HCT116 (cell line): ENCODE data around the gene RAP1B. TPM values are rescaled to one million over a fixed set of nuclear protein-coding genes. Genes with fewer than 3 reads are reported as not detected.

Experiments
- ATAC-seq: fragments of 200-7000 bp; cut with Tn5 transposase; 2 replicates; pipeline ENCODE4 v1.9.1; 2020; ENCODE audit warnings: mild to moderate bottlenecking, moderate library complexity
- BruUV-seq: library from RNA; stranded (reverse); fragments of 400-500 nt; replicated peaks from 2 replicates; lab custom pipeline; 2021; lab: Mats Ljungman, UMichigan
- CTCF ChIA-PET: fragments of 300-600 bp; sonication (Branson Sonifier 250); formaldehyde crosslinking; loops from one replicate; lab custom pipeline; 2021; ENCODE audit warnings: antibody characterized with exemption; lab: Charles Lee
- POLR2A ChIA-PET: fragments of 300-600, 350-600 bp; sonication (Branson Sonifier 250); formaldehyde crosslinking; loops from one replicate; lab custom pipeline; 2021; ENCODE audit warnings: antibody characterized with exemption; lab: Charles Lee
- RAD21 ChIA-PET, 2 experiments: fragments of 300-600 bp; sonication (Branson Sonifier 250); formaldehyde crosslinking; loops; one replicate each; lab custom pipeline; 2023; ENCODE audit warnings: low total read pairs in 2 of 2; ENCODE audit not compliant: uncharacterized antibody in 2 of 2, unreplicated experiment in 2 of 2, low non-redundant PET in 1 of 2; lab: Charles Lee
- DNase-seq: peaks from one replicate; pipeline ENCODE4 v3.0.0-alpha.2; 2010; ENCODE audit warnings: low read depth, low spot score
- H2AFZ ChIP-seq: fragments of 200-600 bp; shearing (Covaris generic), sonication (generic); 2 replicates; pipeline ENCODE4 v1.6.1; 2017; ENCODE audit warnings: low read depth, mixed run types, mixed read lengths, antibody characterized with exemption, low read length; ENCODE audit not compliant: poor library complexity, severe bottlenecking
- H3K27ac ChIP-seq: 2 replicates; pipeline ENCODE4 v1.5.1; 2012; ENCODE audit warnings: low read depth, low read length
- H3K27me3 ChIP-seq: fragments of 200-600 bp; sonication (generic); 2 replicates; pipeline ENCODE4 v1.6.1; 2016; ENCODE audit warnings: mixed run types, low read length, mixed read lengths; ENCODE audit not compliant: insufficient read depth
- H3K36me3 ChIP-seq, 2 experiments: fragments of 200-500 bp in 1 of 2; fragments of 200-600 bp in 1 of 2; sonication (Bioruptor generic) in 1 of 2; sonication (generic) in 1 of 2; 2 replicates each; pipeline versions ENCODE4 v1.5.1 to v1.6.1; 2014 to 2016; ENCODE audit warnings: low read length in 2 of 2, inconsistent platforms in 1 of 2, mixed read lengths in 1 of 2, mixed run types in 1 of 2; ENCODE audit not compliant: insufficient read depth in 2 of 2, control insufficient read depth in 1 of 2
- H3K4me1 ChIP-seq, 2 experiments: fragments of 200-600 bp in 1 of 2; sonication (generic) in 1 of 2; 2 replicates each; pipeline versions ENCODE4 v1.5.1 to v1.6.1; 2012 to 2017; ENCODE audit warnings: low read length in 2 of 2, inconsistent platforms in 1 of 2, mild to moderate bottlenecking in 1 of 2, mixed read lengths in 1 of 2, mixed run types in 1 of 2, moderate library complexity in 1 of 2; ENCODE audit not compliant: insufficient read depth in 2 of 2, control insufficient read depth in 1 of 2
- H3K4me2 ChIP-seq: fragments of 200-600 bp; sonication (generic); 2 replicates; pipeline ENCODE4 v1.6.1; 2017; ENCODE audit warnings: mixed run types, low read length, mixed read lengths
- H3K4me3 ChIP-seq, 2 experiments: fragments of 200-600 bp in 1 of 2; sonication (generic) in 1 of 2; replicated peaks in 1 of 2; 2 replicates each; pipeline ENCODE4 v1.5.1; 2011 to 2016; ENCODE audit warnings: low read length in 2 of 2, control low read depth in 1 of 2, low read depth in 1 of 2, mild to moderate bottlenecking in 1 of 2, mixed read lengths in 1 of 2, mixed run types in 1 of 2
- H3K79me2 ChIP-seq: fragments of 200-600 bp; sonication (generic); 2 replicates; pipeline ENCODE4 v1.6.1; 2017; ENCODE audit warnings: mild to moderate bottlenecking, mixed run types, low read length, moderate library complexity, mixed read lengths; ENCODE audit not compliant: insufficient read depth
- H3K9ac ChIP-seq: fragments of 200-600 bp; sonication (generic); 2 replicates; pipeline ENCODE4 v1.6.1; 2016; ENCODE audit warnings: low read length, mixed read lengths
- H3K9me2 ChIP-seq: fragments of 200-600 bp; sonication (generic), shearing (Covaris generic); 2 replicates; pipeline ENCODE4 v1.6.1; 2017; ENCODE audit warnings: mixed run types, mild to moderate bottlenecking, moderate library complexity; ENCODE audit not compliant: insufficient read depth
- H3K9me3 ChIP-seq, 2 experiments: fragments of 200-500 bp in 1 of 2; fragments of 200-600 bp in 1 of 2; sonication (Bioruptor generic) in 1 of 2; sonication (generic) in 1 of 2; 2 replicates each; pipeline ENCODE4 v1.6.1; 2014 to 2017; ENCODE audit warnings: low read length in 2 of 2, mixed read lengths in 2 of 2, inconsistent platforms in 1 of 2, low read depth in 1 of 2, mild to moderate bottlenecking in 1 of 2, mixed run types in 1 of 2, moderate library complexity in 1 of 2; ENCODE audit not compliant: control insufficient read depth in 1 of 2, insufficient read depth in 1 of 2
- H4K20me1 ChIP-seq: fragments of 200-600 bp; sonication (generic), shearing (Covaris generic); 2 replicates; pipeline ENCODE4 v1.6.1; 2017; ENCODE audit warnings: mixed run types, mild to moderate bottlenecking, moderate library complexity; ENCODE audit not compliant: insufficient read depth
- CBX3 ChIP-seq: IDR thresholded peaks from 2 replicates; pipeline ENCODE4 v1.6.1; 2012; ENCODE audit warnings: low read depth
- ELF1 ChIP-seq: IDR thresholded peaks from 2 replicates; pipeline ENCODE4 v1.6.1; 2012; ENCODE audit warnings: low read depth, borderline replicate concordance
- POLR2A ChIP-seq: IDR thresholded peaks from 2 replicates; pipeline ENCODE4 v1.7.0; 2011; ENCODE audit warnings: borderline replicate concordance; ENCODE audit not compliant: insufficient read depth, insufficient read length; ENCODE audit errors: extremely low read depth
- POLR2AphosphoS5 ChIP-seq: IDR thresholded peaks from 2 replicates; pipeline ENCODE4 v1.6.1; 2011; ENCODE audit warnings: mild to moderate bottlenecking, low read depth, low read length, moderate library complexity
- SIN3A ChIP-seq: IDR thresholded peaks from 2 replicates; pipeline ENCODE4 v1.6.1; 2012; ENCODE audit warnings: low read depth
- SP1 ChIP-seq: IDR thresholded peaks from 2 replicates; pipeline ENCODE4 v1.6.1; 2012; ENCODE audit warnings: low read depth
- SRF ChIP-seq: IDR thresholded peaks from 2 replicates; pipeline ENCODE4 v1.6.1; 2012; ENCODE audit warnings: low read depth
- intact Hi-C: fragments of 100-400 bp; cut with micrococcal nuclease; formaldehyde crosslinking; loops from 2 replicates; pipeline ENCODE4 v1.10.0; 2022
- total RNA-seq: library from RNA; stranded (reverse); gene quantifications from one replicate; pipeline ENCODE4 v1.2.1, GENCODE V29; 2021; ENCODE audit not compliant: unreplicated experiment
- TF ChIP-seq, protein P1 (sequence below): IDR thresholded peaks from 2 replicates; pipeline ENCODE4 v1.6.1; 2012
- TF ChIP-seq, protein P2 (sequence below): IDR thresholded peaks from 2 replicates; pipeline ENCODE4 v1.6.1; 2011; ENCODE audit warnings: mild to moderate bottlenecking, low read length, moderate library complexity; ENCODE audit not compliant: insufficient replicate concordance; ENCODE audit errors: extremely low read depth
- TF ChIP-seq, protein P3 (sequence below), 3 experiments: fragments of 200-600 bp in 1 of 3; sonication (generic) in 1 of 3; IDR thresholded peaks in 2 of 3; conservative IDR thresholded peaks in 1 of 3; 2 replicates each; pipeline ENCODE4 v1.5.1; 2012 to 2017; ENCODE audit warnings: low read depth in 2 of 3, low read length in 2 of 3, antibody characterized with exemption in 1 of 3, borderline replicate concordance in 1 of 3, control low read depth in 1 of 3, mild to moderate bottlenecking in 1 of 3, mixed read lengths in 1 of 3, mixed run types in 1 of 3, moderate library complexity in 1 of 3; ENCODE audit not compliant: insufficient read depth in 1 of 3

The RAP1B gene
- total RNA-seq, 1 experiment from 2014 or later, result 79.2 TPM

DNA sequence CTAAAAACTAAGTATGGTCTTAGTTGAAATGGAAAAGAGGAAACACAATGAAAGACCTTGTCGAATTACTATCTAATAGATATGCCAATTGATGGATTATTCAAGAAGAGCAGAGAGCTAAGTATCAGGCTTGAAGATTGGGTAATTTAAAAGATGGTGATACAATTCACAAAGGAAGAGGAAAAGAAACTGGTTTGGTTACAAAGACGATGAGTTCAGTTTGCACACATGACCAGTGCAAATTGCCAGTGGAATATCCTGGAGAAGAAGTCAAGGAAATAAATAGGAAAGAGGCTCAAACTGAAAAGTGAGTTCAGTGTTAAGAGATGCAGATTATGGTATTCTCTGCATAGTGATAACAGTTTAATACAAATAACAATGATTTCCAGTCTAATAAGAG, 2.5 kb upstream of the RAP1B start (continued):
- TF ChIP-seq CBX3 (no peak), SIN3A (no peak)
- TF ChIP-seq, protein P1, sequence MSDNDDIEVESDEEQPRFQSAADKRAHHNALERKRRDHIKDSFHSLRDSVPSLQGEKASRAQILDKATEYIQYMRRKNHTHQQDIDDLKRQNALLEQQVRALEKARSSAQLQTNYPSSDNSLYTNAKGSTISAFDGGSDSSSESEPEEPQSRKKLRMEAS, result no peak
- TF ChIP-seq, all 23 proteins: peak for 0

DNA sequence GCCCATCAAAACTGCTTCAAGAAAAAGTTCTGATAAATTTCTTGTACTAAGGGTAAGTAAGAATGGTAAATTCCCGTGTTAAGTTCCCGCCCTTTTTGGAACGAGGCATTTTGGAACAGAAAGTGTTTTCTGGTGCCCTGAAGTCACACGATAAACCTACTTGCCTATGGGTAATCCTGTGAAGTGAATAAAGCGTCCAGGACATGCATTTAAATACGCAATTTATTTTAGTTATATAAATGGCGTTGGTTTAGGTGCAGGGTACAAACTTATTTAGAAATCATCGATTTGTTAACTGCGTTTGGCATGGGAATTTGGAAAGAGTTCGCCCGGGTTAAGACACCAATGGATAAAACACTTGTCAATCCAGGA, 715 bp upstream of the RAP1B start:
- Histone ChIP-seq H3K9ac (peak overlapping the region; percentile 70), H3K4me2 (peak overlapping the region; percentile 95), H3K27me3 (no peaks in the 10 kb centered on the region), H3K36me3 (no peaks in the 10 kb centered on the region), H4K20me1 (peaks cover 7% of the 10 kb centered on the region; the same call in 1 of the 2 replicates), H3K4me3 (peak overlapping the region; percentile 59 to 72), H3K9me3 (no peaks in the 10 kb centered on the region), H2AFZ (peak overlapping the region; percentile 84), H3K9me2 (no peaks in the 10 kb centered on the region), H3K79me2 (peaks cover 37% of the 10 kb centered on the region), H3K27ac (peak overlapping the region; percentile 78), H3K4me1 (peaks cover 8 to 26% of the 10 kb centered on the region in 2 experiments; a peak in 3 of 4 replicates)
- DNase-seq (no peak), ATAC-seq (no peak)
- TF ChIP-seq SRF (no peak), SP1 (no peak), POLR2AphosphoS5 (no peak), POLR2A (no peak), ELF1 (no peak)
- TF ChIP-seq, protein P2, sequence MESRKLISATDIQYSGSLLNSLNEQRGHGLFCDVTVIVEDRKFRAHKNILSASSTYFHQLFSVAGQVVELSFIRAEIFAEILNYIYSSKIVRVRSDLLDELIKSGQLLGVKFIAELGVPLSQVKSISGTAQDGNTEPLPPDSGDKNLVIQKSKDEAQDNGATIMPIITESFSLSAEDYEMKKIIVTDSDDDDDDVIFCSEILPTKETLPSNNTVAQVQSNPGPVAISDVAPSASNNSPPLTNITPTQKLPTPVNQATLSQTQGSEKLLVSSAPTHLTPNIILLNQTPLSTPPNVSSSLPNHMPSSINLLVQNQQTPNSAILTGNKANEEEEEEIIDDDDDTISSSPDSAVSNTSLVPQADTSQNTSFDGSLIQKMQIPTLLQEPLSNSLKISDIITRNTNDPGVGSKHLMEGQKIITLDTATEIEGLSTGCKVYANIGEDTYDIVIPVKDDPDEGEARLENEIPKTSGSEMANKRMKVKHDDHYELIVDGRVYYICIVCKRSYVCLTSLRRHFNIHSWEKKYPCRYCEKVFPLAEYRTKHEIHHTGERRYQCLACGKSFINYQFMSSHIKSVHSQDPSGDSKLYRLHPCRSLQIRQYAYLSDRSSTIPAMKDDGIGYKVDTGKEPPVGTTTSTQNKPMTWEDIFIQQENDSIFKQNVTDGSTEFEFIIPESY, result no peak
- TF ChIP-seq, protein P3, sequence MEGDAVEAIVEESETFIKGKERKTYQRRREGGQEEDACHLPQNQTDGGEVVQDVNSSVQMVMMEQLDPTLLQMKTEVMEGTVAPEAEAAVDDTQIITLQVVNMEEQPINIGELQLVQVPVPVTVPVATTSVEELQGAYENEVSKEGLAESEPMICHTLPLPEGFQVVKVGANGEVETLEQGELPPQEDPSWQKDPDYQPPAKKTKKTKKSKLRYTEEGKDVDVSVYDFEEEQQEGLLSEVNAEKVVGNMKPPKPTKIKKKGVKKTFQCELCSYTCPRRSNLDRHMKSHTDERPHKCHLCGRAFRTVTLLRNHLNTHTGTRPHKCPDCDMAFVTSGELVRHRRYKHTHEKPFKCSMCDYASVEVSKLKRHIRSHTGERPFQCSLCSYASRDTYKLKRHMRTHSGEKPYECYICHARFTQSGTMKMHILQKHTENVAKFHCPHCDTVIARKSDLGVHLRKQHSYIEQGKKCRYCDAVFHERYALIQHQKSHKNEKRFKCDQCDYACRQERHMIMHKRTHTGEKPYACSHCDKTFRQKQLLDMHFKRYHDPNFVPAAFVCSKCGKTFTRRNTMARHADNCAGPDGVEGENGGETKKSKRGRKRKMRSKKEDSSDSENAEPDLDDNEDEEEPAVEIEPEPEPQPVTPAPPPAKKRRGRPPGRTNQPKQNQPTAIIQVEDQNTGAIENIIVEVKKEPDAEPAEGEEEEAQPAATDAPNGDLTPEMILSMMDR (IDR thresholded peaks at IDR 0.05 in 2 of 3, conservative IDR thresholded peaks at IDR 0.05 in 1 of 3; ENCODE audit: borderline replicate concordance in 1 of 3, insufficient read depth in 1 of 3, low read depth in 2 of 3, low read length in 2 of 3), result no peak
- TF ChIP-seq, protein P1, result no peak; the same call in 1 of the 2 replicates
- intact Hi-C loops, result loop anchor here (2.0 to 10.0 kb wide), 3 partner anchors 25 to 245 kb away; partner anchors contain the start of gene NUP107
- RAD21 ChIA-PET, result interaction anchor here in 1 of 2 experiments (1.0 kb wide), 1 partner anchor 25 kb away, joined by 3 read pairs; no protein-coding TSS in a partner anchor
- POLR2A ChIA-PET, result no interaction called here
- TSS peak; percentile 98 for BruUV-seq
- CTCF ChIA-PET, result no interaction called here
